Peyer's patch (tissue), 4 donors: ENCODE data around the gene STBD1. TPM values are rescaled to one million over a fixed set of nuclear protein-coding genes. Genes with fewer than 3 reads are reported as not detected.

Source experiments
- DNase-seq, 3 donors: peaks; one replicate each; pipeline ENCODE4 v3.0.0-alpha.2; 2017 to 2019
- H3K27ac ChIP-seq, 4 donors: fragments of 200-600 bp; sonication (generic); one replicate each; pipeline ENCODE4 v1.5.1; 2016 to 2019
- H3K27me3 ChIP-seq, 2 donors: fragments of 200-600 bp; sonication (generic); one replicate each; pipeline ENCODE4 v1.5.1; 2019
- H3K36me3 ChIP-seq, 3 donors: fragments of 200-600 bp; sonication (generic); one replicate each; pipeline ENCODE4 v1.5.1; 2016 to 2019
- H3K4me1 ChIP-seq, 4 donors: fragments of 200-600 bp; sonication (generic); one replicate each; pipeline ENCODE4 v1.5.1; 2016 to 2019
- H3K4me3 ChIP-seq, 4 donors: fragments of 200-600 bp; sonication (generic); 1 replicate in 3 of 4; 2 replicates in 1 of 4; pipeline ENCODE4 v1.5.1; 2016 to 2019; ENCODE audit warnings: mild to moderate bottlenecking in 1 of 4
- H3K9me3 ChIP-seq, 4 donors: fragments of 200-600 bp; sonication (generic); one replicate each; pipeline ENCODE4 v1.5.1; 2016 to 2019; ENCODE audit warnings: mild to moderate bottlenecking in 1 of 4
- POLR2A ChIP-seq, 2 donors: fragments of 450-650 bp; IDR thresholded peaks; one replicate each; pipeline ENCODE4 v1.5.1; 2017; ENCODE audit warnings: antibody characterized with exemption in 2 of 2, mild to moderate bottlenecking in 2 of 2, moderate library complexity in 2 of 2
- total RNA-seq, 4 donors: library from RNA; depleted of rRNA; stranded (reverse); fragments of >200 nt; gene quantifications; one replicate each; pipeline ENCODE4 v1.1.0, GENCODE V29; 2016
- TF ChIP-seq, protein P1 (sequence below), 6 experiments: fragments of 450-650 bp in 4 of 6; fragments of 200-600 bp in 2 of 6; sonication (generic) in 1 of 6; IDR thresholded peaks; one replicate each; pipeline ENCODE4 v1.5.1; 2017 to 2019; ENCODE audit warnings: antibody characterized with exemption in 6 of 6, mild to moderate bottlenecking in 3 of 6, moderate library complexity in 1 of 6

STBD1 gene
- total RNA-seq, 4 donors from 2014 or later: 32.0 to 72.9 (median 50.4) TPM; not detected in 1

DNA sequence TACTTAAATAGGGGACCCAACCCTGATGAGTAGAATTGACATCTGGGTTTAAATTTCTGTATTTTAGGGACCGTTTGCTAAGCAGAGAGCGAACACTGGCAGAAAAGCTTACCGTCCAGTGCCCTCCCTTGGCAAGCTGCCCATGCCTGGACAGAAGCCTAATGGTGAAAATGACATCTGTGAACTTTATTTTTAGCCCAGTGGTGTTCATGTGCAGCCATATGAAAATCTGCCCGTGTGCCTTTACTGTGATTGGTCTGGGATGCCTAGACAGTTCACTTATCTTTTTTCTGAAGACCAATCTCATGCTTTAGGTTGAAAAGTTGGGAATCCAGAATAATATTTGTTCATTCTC lies 1.1 kb downstream of the STBD1 start:
- H3K4me3 ChIP-seq: peak overlapping the region in 3 of 4 donors; percentile 56 to 73 (median 72)
- H3K27me3 ChIP-seq: no peaks in the 10 kb centered on the region
- H3K4me1 ChIP-seq: peaks cover 0 to 34% (median 0%) of the 10 kb centered on the region in 4 donors
- peaks cover 0 to 8% (median 0%) of the 10 kb centered on the region in 3 donors for H3K36me3 ChIP-seq
- TF ChIP-seq POLR2A (IDR thresholded peaks at IDR 0.05): no peak
- TF ChIP-seq, protein P1, sequence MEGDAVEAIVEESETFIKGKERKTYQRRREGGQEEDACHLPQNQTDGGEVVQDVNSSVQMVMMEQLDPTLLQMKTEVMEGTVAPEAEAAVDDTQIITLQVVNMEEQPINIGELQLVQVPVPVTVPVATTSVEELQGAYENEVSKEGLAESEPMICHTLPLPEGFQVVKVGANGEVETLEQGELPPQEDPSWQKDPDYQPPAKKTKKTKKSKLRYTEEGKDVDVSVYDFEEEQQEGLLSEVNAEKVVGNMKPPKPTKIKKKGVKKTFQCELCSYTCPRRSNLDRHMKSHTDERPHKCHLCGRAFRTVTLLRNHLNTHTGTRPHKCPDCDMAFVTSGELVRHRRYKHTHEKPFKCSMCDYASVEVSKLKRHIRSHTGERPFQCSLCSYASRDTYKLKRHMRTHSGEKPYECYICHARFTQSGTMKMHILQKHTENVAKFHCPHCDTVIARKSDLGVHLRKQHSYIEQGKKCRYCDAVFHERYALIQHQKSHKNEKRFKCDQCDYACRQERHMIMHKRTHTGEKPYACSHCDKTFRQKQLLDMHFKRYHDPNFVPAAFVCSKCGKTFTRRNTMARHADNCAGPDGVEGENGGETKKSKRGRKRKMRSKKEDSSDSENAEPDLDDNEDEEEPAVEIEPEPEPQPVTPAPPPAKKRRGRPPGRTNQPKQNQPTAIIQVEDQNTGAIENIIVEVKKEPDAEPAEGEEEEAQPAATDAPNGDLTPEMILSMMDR (IDR thresholded peaks at IDR 0.05): no peak
- no peak for DNase-seq
- no peaks in the 10 kb centered on the region for H3K9me3 ChIP-seq
- H3K27ac ChIP-seq: peak overlapping the region in 2 of 4 donors; percentile 88 to 92

DNA sequence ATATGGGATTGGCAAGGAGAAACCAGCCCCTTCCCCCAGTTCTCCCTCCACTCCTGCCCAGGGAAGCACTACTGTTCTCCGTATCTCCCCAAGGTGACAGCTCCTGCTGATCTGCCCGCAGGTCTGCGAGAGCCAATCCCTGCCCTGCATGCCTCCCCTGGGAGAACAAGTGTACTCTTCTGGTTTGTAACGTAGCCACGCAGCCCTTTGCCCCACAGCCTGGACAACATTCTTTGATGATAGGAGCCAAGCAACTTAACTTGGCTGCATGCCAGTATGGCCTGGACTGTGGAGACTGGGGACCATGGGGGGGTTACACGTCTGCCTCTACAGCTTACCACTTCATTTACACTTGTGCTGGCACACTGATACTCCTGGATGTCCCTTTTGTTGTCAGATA lies 2.0 kb downstream of the STBD1 start:
- no peaks in the 10 kb centered on the region for H3K9me3 ChIP-seq
- H3K27ac ChIP-seq: peak overlapping the region in 2 of 4 donors; percentile 14 to 92
- no peaks in the 10 kb centered on the region for H3K27me3 ChIP-seq
- H3K4me3 ChIP-seq: peak overlapping the region in 2 of 4 donors; percentile 72 to 73
- H3K36me3 ChIP-seq: peaks cover 0 to 8% (median 0%) of the 10 kb centered on the region in 3 donors
- H3K4me1 ChIP-seq: peaks cover 0 to 34% (median 0%) of the 10 kb centered on the region in 4 donors
- TF ChIP-seq POLR2A (IDR thresholded peaks at IDR 0.05): peak in 1 of 2 donors; percentile 64
- TF ChIP-seq, protein P1 (IDR thresholded peaks at IDR 0.05): no peak
- DNase-seq: peak in 2 of 3 donors; percentile 65 to 72

DNA sequence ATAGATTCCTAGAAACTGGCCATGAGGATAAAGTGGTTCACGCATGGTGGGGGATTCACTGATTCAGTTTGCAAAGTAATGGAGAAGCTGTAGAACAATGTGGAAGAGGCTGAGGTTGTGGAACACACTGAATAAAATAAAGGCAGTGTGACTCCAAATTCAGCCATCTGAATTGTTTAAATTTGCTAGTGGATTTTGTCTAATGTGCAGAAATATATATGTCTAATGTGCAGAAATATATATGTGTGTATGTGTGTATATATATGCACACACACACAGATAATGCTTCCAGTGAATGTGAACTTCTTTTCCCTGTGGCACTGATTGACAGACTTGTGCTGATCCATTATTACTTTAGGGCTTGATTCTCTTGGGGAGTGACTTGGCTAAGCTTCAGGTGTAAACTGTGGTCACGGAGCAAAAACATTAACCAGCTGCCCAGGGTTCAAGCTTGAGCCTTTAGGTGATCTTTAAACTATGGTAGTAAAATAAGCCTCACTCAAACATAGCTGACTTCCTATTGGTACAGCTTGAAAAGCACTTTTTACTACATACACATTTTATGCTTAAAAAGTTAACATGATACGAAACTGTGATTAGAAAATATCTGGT lies 3.5 kb downstream of the STBD1 start:
- peaks cover 0 to 23% (median 0%) of the 10 kb centered on the region in 4 donors for H3K4me1 ChIP-seq
- peak overlapping the region in 1 of 4 donors; percentile 40 for H3K27ac ChIP-seq
- no peak for DNase-seq
- H3K36me3 ChIP-seq: peaks cover 0 to 8% (median 0%) of the 10 kb centered on the region in 3 donors
- no peaks in the 10 kb centered on the region for H3K27me3 ChIP-seq
- TF ChIP-seq POLR2A (IDR thresholded peaks at IDR 0.05): no peak
- TF ChIP-seq, protein P1 (IDR thresholded peaks at IDR 0.05): no peak
- H3K9me3 ChIP-seq: no peaks in the 10 kb centered on the region
- H3K4me3 ChIP-seq: peak overlapping the region in 2 of 4 donors; percentile 22 to 72

DNA sequence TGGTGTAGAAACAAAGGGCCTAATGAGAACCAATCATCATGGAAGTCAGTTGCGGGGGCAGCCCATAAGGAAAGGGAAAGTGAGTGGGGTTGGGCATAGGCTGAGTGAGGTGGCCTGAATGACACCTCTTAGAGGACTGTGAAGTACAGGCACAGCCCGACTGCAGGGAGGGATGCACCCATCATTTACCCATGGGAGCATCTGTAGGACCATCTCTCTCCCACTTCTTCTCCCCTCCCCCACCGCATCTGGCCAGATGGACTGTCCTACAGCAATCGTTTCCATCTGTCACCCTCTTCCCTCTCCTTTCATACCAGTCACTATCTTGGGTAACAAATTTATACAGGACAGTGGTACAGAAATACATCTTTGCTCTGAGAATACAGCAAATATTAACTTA lies 4.2 kb downstream of the STBD1 start:
- H3K4me3 ChIP-seq: peak overlapping the region in 2 of 4 donors; percentile 6 to 22
- H3K36me3 ChIP-seq: peaks cover 0 to 8% (median 0%) of the 10 kb centered on the region in 3 donors
- no peaks in the 10 kb centered on the region for H3K9me3 ChIP-seq
- no peaks in the 10 kb centered on the region for H3K27me3 ChIP-seq
- H3K4me1 ChIP-seq: peaks cover 0 to 17% (median 0%) of the 10 kb centered on the region in 4 donors
- TF ChIP-seq POLR2A (IDR thresholded peaks at IDR 0.05): no peak
- TF ChIP-seq, protein P1 (IDR thresholded peaks at IDR 0.05): no peak
- DNase-seq: no peak
- H3K27ac ChIP-seq: peak overlapping the region in 1 of 4 donors; percentile 40

DNA sequence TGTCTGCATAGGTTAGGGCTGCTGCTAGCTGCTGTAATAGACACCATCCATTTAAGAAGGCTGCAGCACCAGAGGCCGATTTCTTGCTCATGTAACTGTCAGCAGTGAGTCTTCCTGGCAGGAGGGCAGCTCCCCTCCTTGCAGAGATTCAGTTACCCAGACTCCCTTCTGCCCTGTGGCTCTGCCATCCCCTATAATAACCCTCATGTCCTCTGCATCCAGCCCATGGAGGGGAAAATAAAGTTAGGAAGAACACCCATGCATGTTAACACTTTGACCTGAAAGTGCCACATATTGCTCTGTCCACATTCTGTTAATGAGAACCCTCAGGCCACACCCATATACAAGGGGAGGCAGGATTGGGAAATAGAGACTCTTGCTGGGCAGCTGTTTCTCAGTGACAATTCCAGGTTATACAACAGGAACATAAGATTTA lies 5.4 kb downstream of the STBD1 start:
- no peak for DNase-seq

More for the DNA sequence above, 5.4 kb downstream of the STBD1 start:
- peaks cover 0 to 3% (median 0%) of the 10 kb centered on the region in 4 donors for H3K9me3 ChIP-seq
- peaks cover 0 to 15% (median 0%) of the 10 kb centered on the region in 4 donors for H3K4me1 ChIP-seq
- no peak for TF ChIP-seq POLR2A (IDR thresholded peaks at IDR 0.05)
- TF ChIP-seq, protein P1 (IDR thresholded peaks at IDR 0.05): no peak
- H3K27ac ChIP-seq: no peak overlapping the region
- peaks cover 0 to 8% (median 0%) of the 10 kb centered on the region in 3 donors for H3K36me3 ChIP-seq
- no peak overlapping the region for H3K4me3 ChIP-seq
- H3K27me3 ChIP-seq: no peaks in the 10 kb centered on the region
